Erythroblast (primary cell): ENCODE data around the gene HCFC1.

Experiments used
- GATA1 ChIP-seq: IDR thresholded peaks from 2 replicates; pipeline ENCODE4 v1.6.1; 2011; ENCODE audit warnings: low read depth, mild to moderate bottlenecking, control low read depth, low read length, moderate library complexity
- POLR2A ChIP-seq: IDR thresholded peaks from 2 replicates; pipeline ENCODE4 v1.6.1; 2011; ENCODE audit warnings: mild to moderate bottlenecking, low read length

DNA sequence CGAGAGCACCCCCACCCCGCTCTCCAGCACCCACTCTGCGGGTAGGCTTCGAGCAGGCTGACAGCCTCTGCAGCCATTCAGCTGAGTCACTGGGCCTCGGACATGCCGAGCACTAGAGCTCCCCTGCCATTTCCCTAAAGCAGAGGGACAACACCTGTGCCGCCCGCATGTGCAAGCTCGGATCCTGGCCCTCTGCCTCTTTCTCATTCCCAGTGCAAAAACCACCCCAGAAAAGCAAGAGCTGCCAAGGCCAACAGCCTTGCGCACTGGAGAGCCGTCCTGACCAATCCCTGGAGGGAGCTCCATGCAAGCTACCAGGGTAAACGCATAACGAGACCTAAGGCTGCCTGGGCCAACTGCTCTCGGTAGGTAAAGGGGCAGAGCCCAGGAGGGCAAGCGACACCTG is 5.3 kb downstream of the HCFC1 start:
- TF ChIP-seq POLR2A (no peak), GATA1 (no peak)
